ENCODE measurements around the gene PTGFRN. TPM values are rescaled to one million over a fixed set of nuclear protein-coding genes. Genes with fewer than 3 reads are reported as not detected.

PTGFRN gene
- total and polyA plus RNA-seq, 9 of the 15 experiments (the other 6 are each of a cell fraction or from before 2014, with no cell fraction given) = 17.3 to 33.1 (median 25.7) TPM

DNA sequence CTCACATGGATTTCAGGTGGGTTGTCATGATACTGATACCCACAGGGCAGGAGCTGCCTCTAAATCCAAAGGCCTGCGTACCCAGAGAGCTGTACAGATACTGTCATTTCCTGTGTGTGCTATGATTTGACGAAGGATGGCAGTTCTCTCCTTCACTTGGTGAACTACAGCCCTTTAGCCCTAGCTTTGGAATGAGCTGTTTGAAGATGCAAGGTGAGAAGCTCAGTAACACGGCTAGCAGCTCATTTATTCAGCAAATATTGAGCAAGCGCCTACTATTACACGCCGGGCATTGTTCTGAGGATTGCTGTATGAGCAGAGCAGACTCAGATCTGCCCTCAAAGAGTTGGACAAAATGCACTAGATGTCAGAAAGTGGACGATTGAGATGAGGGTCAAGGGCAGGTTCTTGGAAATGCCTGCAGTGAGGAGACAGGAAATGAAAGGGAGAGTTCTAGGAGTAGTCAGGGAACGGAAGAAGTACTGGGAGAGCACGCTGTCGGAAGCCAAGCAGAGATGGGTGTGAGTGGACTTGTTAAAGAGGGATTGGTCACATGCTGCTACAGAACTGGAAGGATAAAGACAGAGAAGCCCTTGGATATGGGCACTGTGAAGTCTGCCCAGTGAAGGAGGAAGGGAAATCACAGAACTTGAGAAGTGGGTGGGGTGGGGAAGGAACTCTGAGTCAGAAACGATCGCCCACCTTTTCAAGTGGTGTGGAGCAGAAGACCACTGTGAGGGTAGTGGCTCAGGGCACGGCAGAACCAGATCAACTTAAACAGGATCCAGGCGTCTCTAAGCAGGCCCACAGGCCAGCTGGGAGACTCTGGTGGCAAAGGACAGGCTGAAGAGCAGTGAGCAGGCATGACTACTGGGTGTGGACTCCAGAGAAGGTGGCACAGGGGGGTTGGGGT lies 7.1 kb downstream of the PTGFRN start (continued):
- TF ChIP-seq, protein P1, sequence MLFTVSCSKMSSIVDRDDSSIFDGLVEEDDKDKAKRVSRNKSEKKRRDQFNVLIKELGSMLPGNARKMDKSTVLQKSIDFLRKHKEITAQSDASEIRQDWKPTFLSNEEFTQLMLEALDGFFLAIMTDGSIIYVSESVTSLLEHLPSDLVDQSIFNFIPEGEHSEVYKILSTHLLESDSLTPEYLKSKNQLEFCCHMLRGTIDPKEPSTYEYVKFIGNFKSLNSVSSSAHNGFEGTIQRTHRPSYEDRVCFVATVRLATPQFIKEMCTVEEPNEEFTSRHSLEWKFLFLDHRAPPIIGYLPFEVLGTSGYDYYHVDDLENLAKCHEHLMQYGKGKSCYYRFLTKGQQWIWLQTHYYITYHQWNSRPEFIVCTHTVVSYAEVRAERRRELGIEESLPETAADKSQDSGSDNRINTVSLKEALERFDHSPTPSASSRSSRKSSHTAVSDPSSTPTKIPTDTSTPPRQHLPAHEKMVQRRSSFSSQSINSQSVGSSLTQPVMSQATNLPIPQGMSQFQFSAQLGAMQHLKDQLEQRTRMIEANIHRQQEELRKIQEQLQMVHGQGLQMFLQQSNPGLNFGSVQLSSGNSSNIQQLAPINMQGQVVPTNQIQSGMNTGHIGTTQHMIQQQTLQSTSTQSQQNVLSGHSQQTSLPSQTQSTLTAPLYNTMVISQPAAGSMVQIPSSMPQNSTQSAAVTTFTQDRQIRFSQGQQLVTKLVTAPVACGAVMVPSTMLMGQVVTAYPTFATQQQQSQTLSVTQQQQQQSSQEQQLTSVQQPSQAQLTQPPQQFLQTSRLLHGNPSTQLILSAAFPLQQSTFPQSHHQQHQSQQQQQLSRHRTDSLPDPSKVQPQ (CRISPR knock-in tag; IDR thresholded peaks at IDR 0.05; ENCODE audit: borderline replicate concordance) = no peak

DNA sequence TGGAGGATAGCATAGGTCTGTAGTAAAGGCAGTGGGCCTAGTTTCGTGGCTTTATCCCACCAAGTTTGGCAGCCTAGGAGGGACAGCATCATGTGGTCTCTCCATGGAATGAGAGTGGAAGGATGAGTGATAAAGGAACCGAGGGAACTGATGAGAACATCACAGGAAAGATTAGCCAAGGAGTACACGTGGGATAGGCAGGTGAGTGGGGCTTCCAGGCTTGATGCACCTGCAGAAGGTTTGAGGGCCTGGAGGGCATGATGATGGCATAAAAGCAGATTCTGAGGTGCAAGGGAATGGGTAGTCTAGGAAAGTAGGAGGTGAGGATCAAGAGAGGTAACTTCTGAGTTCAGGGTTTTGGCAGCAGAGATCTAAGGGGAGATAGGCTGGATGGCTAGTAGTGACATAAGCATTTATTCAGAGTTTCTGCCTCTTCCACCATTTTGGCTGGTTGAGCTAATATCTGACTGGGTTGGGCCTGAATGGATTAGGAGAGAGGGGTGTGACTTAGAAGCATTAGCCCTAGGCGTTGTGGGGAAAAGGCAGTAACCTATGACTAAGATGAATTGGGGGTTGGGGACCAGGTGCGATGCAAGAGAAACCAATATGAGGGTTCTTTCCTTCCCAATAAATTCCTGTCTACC lies 9.1 kb downstream of the PTGFRN start:
- Histone ChIP-seq H3K79me2 (ENCODE audit: control insufficient read depth, insufficient read depth, low read length) (peaks cover 80% of the 10 kb centered on the region), H3K4me3 (no peak overlapping the region), H3K4me2 (ENCODE audit: insufficient read depth, low read length) (no peak overlapping the region; the same call in 1 of the 2 replicates), H3K36me3 (ENCODE audit: control insufficient read depth, insufficient read depth, low read length) (peaks cover 9% of the 10 kb centered on the region; the same call in 2 of the 3 replicates), H3K9me3 (replicated peaks; ENCODE audit: control insufficient read depth, insufficient read depth, low read depth, low read length) (no peaks in the 10 kb centered on the region), H4K20me1 (replicated peaks; ENCODE audit: control insufficient read depth, insufficient read depth, low read length) (no peaks in the 10 kb centered on the region), H3K4me1 (replicated peaks in 1 of 2; ENCODE audit: control insufficient read depth in 2 of 2, insufficient read depth in 2 of 2, low read length in 2 of 2) (peaks cover 24 to 64% of the 10 kb centered on the region in 2 experiments), H2AFZ (ENCODE audit: low read depth, low read length) (no peak overlapping the region), H3K27ac (ENCODE audit: extremely low read depth, low read depth, low read length) (no peak overlapping the region), H3K9ac (ENCODE audit: insufficient read depth in 1 of 2, low read depth in 2 of 2, low read length in 2 of 2) (peak overlapping the region in 1 of 2 experiments; percentile 10; a peak in 2 of 4 replicates), H3K9me1 (ENCODE audit: control insufficient read depth, insufficient read depth, low read length) (peaks cover 7% of the 10 kb centered on the region), H3K27me3 (ENCODE audit: control insufficient read depth in 2 of 2, insufficient read depth in 2 of 2, low read length in 2 of 2) (no peaks in the 10 kb centered on the region)
- POLR2A ChIA-PET = interaction anchor here (0.6 to 3.3 kb wide), 4 partner anchors 8 to 342 kb away, joined by 3 to 15 read pairs (median 8); partner anchors contain the start of gene PTGFRN
- CTCF ChIA-PET (ENCODE audit: low intra/inter-chr PET ratio) = interaction anchor here (1.0 to 1.5 kb wide), 2 partner anchors 182 to 194 kb away, joined by 4 to 10 read pairs; no protein-coding TSS in a partner anchor
- intact Hi-C loops (cut with micrococcal nuclease) (loop anchor here (5.0 kb wide), 2 partner anchors 72 to 182 kb away; no protein-coding TSS in a partner anchor), in situ Hi-C loops (cut with MboI) (no loop called here)
- FAIRE-seq (no peak), DNase-seq (ENCODE audit: extremely low read depth in 1 of 4, low spot score in 3 of 4) (peak; percentile 46 to 59 (median 50)), ATAC-seq (peak; percentile 69)
- WGBS (ENCODE audit: insufficient coverage, low coverage, missing lambda C conversion rate) = 43% methylated on average over 5 of the region's 5 CpGs
- no TSS peak for BruUV-seq (replicated peaks)
- TF ChIP-seq GABPB2 (CRISPR knock-in tag; conservative IDR thresholded peaks at IDR 0.05) (no peak), NKRF (IDR thresholded peaks at IDR 0.05; ENCODE audit: borderline replicate concordance) (no peak), NFE2 (IDR thresholded peaks at IDR 0.05; ENCODE audit: low read depth) (peak; percentile 17), ZNF316 (IDR thresholded peaks at IDR 0.05) (peak; percentile 33; the same call in 1 of the 2 replicates), IFI16 (CRISPR knock-in tag; IDR thresholded peaks at IDR 0.05) (no peak), FOXP1 (CRISPR knock-in tag; IDR thresholded peaks at IDR 0.05) (no peak), RBM22 (IDR thresholded peaks at IDR 0.05; ENCODE audit: low read depth, low read length, poor library complexity, severe bottlenecking) (no peak), ZBTB1 (CRISPR knock-in tag; IDR thresholded peaks at IDR 0.05; ENCODE audit: borderline replicate concordance, low read depth) (no peak), CHCHD3 (CRISPR knock-in tag; IDR thresholded peaks at IDR 0.05) (no peak), ZNF644 (tag; IDR thresholded peaks at IDR 0.05; ENCODE audit: low read depth) (no peak)
- TF ChIP-seq, protein P2, sequence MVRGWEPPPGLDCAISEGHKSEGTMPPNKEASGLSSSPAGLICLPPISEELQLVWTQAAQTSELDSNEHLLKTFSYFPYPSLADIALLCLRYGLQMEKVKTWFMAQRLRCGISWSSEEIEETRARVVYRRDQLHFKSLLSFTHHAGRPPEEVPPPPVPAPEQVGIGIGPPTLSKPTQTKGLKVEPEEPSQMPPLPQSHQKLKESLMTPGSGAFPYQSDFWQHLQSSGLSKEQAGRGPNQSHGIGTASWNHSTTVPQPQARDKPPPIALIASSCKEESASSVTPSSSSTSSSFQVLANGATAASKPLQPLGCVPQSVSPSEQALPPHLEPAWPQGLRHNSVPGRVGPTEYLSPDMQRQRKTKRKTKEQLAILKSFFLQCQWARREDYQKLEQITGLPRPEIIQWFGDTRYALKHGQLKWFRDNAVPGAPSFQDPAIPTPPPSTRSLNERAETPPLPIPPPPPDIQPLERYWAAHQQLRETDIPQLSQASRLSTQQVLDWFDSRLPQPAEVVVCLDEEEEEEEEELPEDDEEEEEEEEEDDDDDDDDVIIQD (CRISPR knock-in tag; IDR thresholded peaks at IDR 0.05) = no peak
